IMR-90 (cell line): ENCODE data around the gene ADAMTS6.

Experiments
- BHLHE40 ChIP-seq: fragments of 150-350 bp; IDR thresholded peaks from 2 replicates; pipeline ENCODE4 v1.6.1; 2016; ENCODE audit warnings: mild to moderate bottlenecking, low read depth, low read length
- CEBPB ChIP-seq: IDR thresholded peaks from 2 replicates; pipeline ENCODE4 v1.6.1; 2012; ENCODE audit warnings: low read depth, low read length, improper control_type of control experiment
- FOS ChIP-seq: fragments of 150-350 bp; IDR thresholded peaks from 2 replicates; pipeline ENCODE4 v1.6.1; 2016; ENCODE audit warnings: low read depth, low read length
- MAZ ChIP-seq: IDR thresholded peaks from 2 replicates; pipeline ENCODE4 v1.6.1; 2012; ENCODE audit warnings: low read depth, mild to moderate bottlenecking, low read length, improper control_type of control experiment, moderate library complexity, borderline replicate concordance
- POLR2A ChIP-seq: IDR thresholded peaks from 2 replicates; pipeline ENCODE4 v1.6.1; 2012; ENCODE audit warnings: mild to moderate bottlenecking, low read depth, low read length
- RAD21 ChIP-seq: IDR thresholded peaks from 2 replicates; pipeline ENCODE4 v1.6.1; 2012; ENCODE audit warnings: low read length, improper control_type of control experiment
- RCOR1 ChIP-seq: IDR thresholded peaks from 2 replicates; pipeline ENCODE4 v1.6.1; 2012; ENCODE audit warnings: mild to moderate bottlenecking, low read length, improper control_type of control experiment; ENCODE audit not compliant: insufficient replicate concordance
- SMC3 ChIP-seq: fragments of 150-350 bp; IDR thresholded peaks from 2 replicates; pipeline ENCODE4 v1.6.1; 2016; ENCODE audit warnings: low read depth, mild to moderate bottlenecking, antibody characterized with exemption, low read length, moderate library complexity
- TF ChIP-seq, protein P1 (sequence below): fragments of 150-350 bp; IDR thresholded peaks from 2 replicates; pipeline ENCODE4 v1.6.1; 2017; ENCODE audit warnings: mild to moderate bottlenecking, antibody characterized with exemption, low read length, low read depth
- TF ChIP-seq, protein P2 (sequence below): conservative IDR thresholded peaks from 2 replicates; pipeline ENCODE4 v1.5.1; 2012; ENCODE audit warnings: mild to moderate bottlenecking, low read depth, low read length, improper control_type of control experiment
- TF ChIP-seq, protein P3 (sequence below): fragments of 150-350 bp; IDR thresholded peaks from 2 replicates; pipeline ENCODE4 v1.6.1; 2016; ENCODE audit warnings: low read depth, mild to moderate bottlenecking, low read length, moderate library complexity, borderline replicate concordance

DNA sequence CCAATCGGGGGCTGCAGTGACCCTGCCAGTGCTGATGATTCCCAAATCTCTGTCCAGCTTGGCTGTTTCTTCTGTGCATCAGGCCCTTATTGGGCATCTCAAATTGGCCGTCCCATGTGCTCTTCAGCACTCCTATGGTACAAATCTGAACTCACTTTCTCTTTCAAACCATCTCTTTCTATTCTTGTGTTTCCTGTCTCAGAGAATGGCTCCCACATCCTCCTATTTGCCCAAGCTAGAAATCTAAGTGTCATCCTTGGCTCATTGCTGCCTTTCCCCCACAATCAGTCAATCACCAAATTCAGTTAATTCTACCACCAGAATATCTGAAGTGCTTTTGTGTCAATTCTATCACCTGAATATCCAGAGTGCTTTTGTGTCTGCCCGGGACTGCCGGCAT is 376.4 kb downstream of the ADAMTS6 start:
- TF ChIP-seq POLR2A (no peak), RAD21 (no peak), RCOR1 (no peak), FOS (no peak), SMC3 (no peak), BHLHE40 (no peak), CEBPB (no peak), MAZ (no peak)
- TF ChIP-seq, protein P1, sequence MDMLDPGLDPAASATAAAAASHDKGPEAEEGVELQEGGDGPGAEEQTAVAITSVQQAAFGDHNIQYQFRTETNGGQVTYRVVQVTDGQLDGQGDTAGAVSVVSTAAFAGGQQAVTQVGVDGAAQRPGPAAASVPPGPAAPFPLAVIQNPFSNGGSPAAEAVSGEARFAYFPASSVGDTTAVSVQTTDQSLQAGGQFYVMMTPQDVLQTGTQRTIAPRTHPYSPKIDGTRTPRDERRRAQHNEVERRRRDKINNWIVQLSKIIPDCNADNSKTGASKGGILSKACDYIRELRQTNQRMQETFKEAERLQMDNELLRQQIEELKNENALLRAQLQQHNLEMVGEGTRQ: no peak
- TF ChIP-seq, protein P2, sequence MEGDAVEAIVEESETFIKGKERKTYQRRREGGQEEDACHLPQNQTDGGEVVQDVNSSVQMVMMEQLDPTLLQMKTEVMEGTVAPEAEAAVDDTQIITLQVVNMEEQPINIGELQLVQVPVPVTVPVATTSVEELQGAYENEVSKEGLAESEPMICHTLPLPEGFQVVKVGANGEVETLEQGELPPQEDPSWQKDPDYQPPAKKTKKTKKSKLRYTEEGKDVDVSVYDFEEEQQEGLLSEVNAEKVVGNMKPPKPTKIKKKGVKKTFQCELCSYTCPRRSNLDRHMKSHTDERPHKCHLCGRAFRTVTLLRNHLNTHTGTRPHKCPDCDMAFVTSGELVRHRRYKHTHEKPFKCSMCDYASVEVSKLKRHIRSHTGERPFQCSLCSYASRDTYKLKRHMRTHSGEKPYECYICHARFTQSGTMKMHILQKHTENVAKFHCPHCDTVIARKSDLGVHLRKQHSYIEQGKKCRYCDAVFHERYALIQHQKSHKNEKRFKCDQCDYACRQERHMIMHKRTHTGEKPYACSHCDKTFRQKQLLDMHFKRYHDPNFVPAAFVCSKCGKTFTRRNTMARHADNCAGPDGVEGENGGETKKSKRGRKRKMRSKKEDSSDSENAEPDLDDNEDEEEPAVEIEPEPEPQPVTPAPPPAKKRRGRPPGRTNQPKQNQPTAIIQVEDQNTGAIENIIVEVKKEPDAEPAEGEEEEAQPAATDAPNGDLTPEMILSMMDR: no peak
- TF ChIP-seq, protein P3, sequence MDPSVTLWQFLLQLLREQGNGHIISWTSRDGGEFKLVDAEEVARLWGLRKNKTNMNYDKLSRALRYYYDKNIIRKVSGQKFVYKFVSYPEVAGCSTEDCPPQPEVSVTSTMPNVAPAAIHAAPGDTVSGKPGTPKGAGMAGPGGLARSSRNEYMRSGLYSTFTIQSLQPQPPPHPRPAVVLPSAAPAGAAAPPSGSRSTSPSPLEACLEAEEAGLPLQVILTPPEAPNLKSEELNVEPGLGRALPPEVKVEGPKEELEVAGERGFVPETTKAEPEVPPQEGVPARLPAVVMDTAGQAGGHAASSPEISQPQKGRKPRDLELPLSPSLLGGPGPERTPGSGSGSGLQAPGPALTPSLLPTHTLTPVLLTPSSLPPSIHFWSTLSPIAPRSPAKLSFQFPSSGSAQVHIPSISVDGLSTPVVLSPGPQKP: no peak
